HepG2 (cell line): ENCODE data around the gene PPP1R13B. TPM values are rescaled to one million over a fixed set of nuclear protein-coding genes. Genes with fewer than 3 reads are reported as not detected.

Source experiments
- ATAC-seq: fragments of 200-7000 bp; cut with Tn5 transposase; 3 replicates; pipeline ENCODE4 v1.9.1; 2020; ENCODE audit warnings: mild to moderate bottlenecking, moderate library complexity
- BruUV-seq: library from RNA; stranded (reverse); fragments of 400-500 nt; replicated peaks from 2 replicates; lab custom pipeline; 2021; lab: Mats Ljungman, UMichigan
- CTCF ChIA-PET: fragments of 300-600 bp; formaldehyde crosslinking; extraction: SDS; loops from one replicate; lab custom pipeline; 2021; ENCODE audit warnings: low total read pairs, inconsistent platforms, low intra/inter-chr PET ratio; lab: Yijun Ruan, JAX
- POLR2A ChIA-PET: fragments of 350-600 bp; sonication (Branson Sonifier 250); formaldehyde crosslinking; loops from one replicate; lab custom pipeline; 2020; ENCODE audit warnings: antibody characterized with exemption, inconsistent platforms; lab: Yijun Ruan, JAX
- DNase-seq: peaks from one replicate; pipeline ENCODE4 v3.0.0-alpha.2; 2015; ENCODE audit warnings: low spot score
- FAIRE-seq: peaks from 3 replicates; lab custom pipeline; 2011; peaks lifted over from hg19 to GRCh38; lab: Jason Lieb, UNC
- H2AFZ ChIP-seq: one replicate; pipeline ENCODE4 v1.6.1; 2011; ENCODE audit warnings: low read length, inconsistent platforms
- H3K27ac ChIP-seq: fragments of 300-600 bp; 3 replicates; pipeline ENCODE4 v1.8.0; 2011; ENCODE audit warnings: mixed run types, mild to moderate bottlenecking, mixed read lengths, low read length, inconsistent platforms; ENCODE audit not compliant: insufficient read depth; ENCODE audit errors: extremely low read length
- H3K27me3 ChIP-seq, 2 experiments: fragments of 200-600 bp in 1 of 2; 2 replicates in 1 of 2; 3 replicates in 1 of 2; pipeline versions ENCODE4 v1.6.0 to v1.8.0; 2011; ENCODE audit warnings: low read length in 2 of 2, mild to moderate bottlenecking in 2 of 2, moderate library complexity in 2 of 2, inconsistent platforms in 1 of 2; ENCODE audit not compliant: insufficient read depth in 2 of 2, control insufficient read depth in 1 of 2
- H3K36me3 ChIP-seq, 2 experiments: fragments of 200-600 bp in 1 of 2; replicated peaks in 1 of 2; 2 replicates in 1 of 2; 3 replicates in 1 of 2; pipeline versions ENCODE4 v1.5.1 to v1.8.0; 2011; ENCODE audit warnings: low read length in 2 of 2, inconsistent platforms in 1 of 2; ENCODE audit not compliant: insufficient read depth in 2 of 2, control insufficient read depth in 1 of 2
- H3K4me1 ChIP-seq: 2 replicates; pipeline ENCODE4 v1.5.1; 2012; ENCODE audit warnings: low read length, inconsistent platforms; ENCODE audit not compliant: insufficient read depth
- H3K4me2 ChIP-seq: 2 replicates; pipeline ENCODE4 v1.6.0; 2011; ENCODE audit warnings: low read depth, low read length, inconsistent platforms
- H3K4me3 ChIP-seq, 3 experiments: fragments of 200-600 bp in 1 of 3; sonication (generic), shearing (Covaris generic) in 1 of 3; replicated peaks in 1 of 3; 2 replicates each; pipeline ENCODE4 v1.5.1; 2011 to 2016; ENCODE audit warnings: low read length in 3 of 3, inconsistent platforms in 2 of 3, low read depth in 2 of 3, mild to moderate bottlenecking in 2 of 3, control low read depth in 1 of 3, mixed read lengths in 1 of 3; ENCODE audit not compliant: insufficient read depth in 1 of 3
- H3K79me2 ChIP-seq: one replicate; pipeline ENCODE4 v1.6.1; 2011; ENCODE audit warnings: low read length, inconsistent platforms; ENCODE audit not compliant: insufficient read depth
- H3K9ac ChIP-seq: 2 replicates; pipeline ENCODE4 v1.6.0; 2011; ENCODE audit warnings: mild to moderate bottlenecking, low read depth, low read length, inconsistent platforms; ENCODE audit not compliant: insufficient read depth
- H3K9me3 ChIP-seq: 2 replicates; pipeline ENCODE4 v1.5.1; 2012; ENCODE audit warnings: mild to moderate bottlenecking, low read length
- H4K20me1 ChIP-seq: 2 replicates; pipeline ENCODE4 v1.6.0; 2011; ENCODE audit warnings: inconsistent platforms, mild to moderate bottlenecking, low read length, moderate library complexity; ENCODE audit not compliant: insufficient read depth
- HNRNPL ChIP-seq: fragments of 200-400 bp; formaldehyde crosslinking; IDR thresholded peaks from 2 replicates; pipeline ENCODE4 v1.6.1; 2017; ENCODE audit warnings: mild to moderate bottlenecking, low read depth, low read length
- KDM5B ChIP-seq: sonication (generic); formaldehyde crosslinking; IDR thresholded peaks from 2 replicates; pipeline ENCODE4 v1.4.0; 2020; ENCODE audit warnings: missing genetic modification reagents, mild to moderate bottlenecking, borderline replicate concordance
- KLF9 ChIP-seq: IDR thresholded peaks from 2 replicates; pipeline ENCODE4 v1.6.1; 2016; ENCODE audit warnings: low read depth
- MAFG ChIP-seq: sonication (generic); formaldehyde crosslinking; IDR thresholded peaks from 2 replicates; pipeline ENCODE4 v1.5.1; 2020; ENCODE audit warnings: mild to moderate bottlenecking, missing genetic modification reagents
- SMARCE1 ChIP-seq: fragments of 450-650 bp; IDR thresholded peaks from 2 replicates; pipeline ENCODE4 v1.6.1; 2017; ENCODE audit warnings: borderline replicate concordance
- SRSF4 ChIP-seq: fragments of 200-400 bp; formaldehyde crosslinking; IDR thresholded peaks from one replicate; pipeline ENCODE4 v1.6.1; 2018; ENCODE audit warnings: mild to moderate bottlenecking, low read depth, low read length, moderate library complexity; ENCODE audit not compliant: poor library complexity, severe bottlenecking
- TCF7 ChIP-seq: sonication (generic); IDR thresholded peaks from 2 replicates; pipeline ENCODE4 v1.6.1; 2016; ENCODE audit warnings: antibody characterized with exemption, low read depth
- ZNF670 ChIP-seq: sonication (generic); formaldehyde crosslinking; IDR thresholded peaks from 2 replicates; pipeline ENCODE4 v1.8.0; 2022; ENCODE audit warnings: mild to moderate bottlenecking, missing genetic modification reagents, borderline replicate concordance
- ZNF709 ChIP-seq: sonication (generic); formaldehyde crosslinking; IDR thresholded peaks from 2 replicates; pipeline ENCODE4 v1.5.0; 2020; ENCODE audit warnings: mild to moderate bottlenecking, missing genetic modification reagents
- WGBS: methylation state at CpG from one replicate; pipeline ENCODE4 v1.1.6; 2017; ENCODE audit warnings: low lambda C conversion rate; 5-methylcytosine and 5-hydroxymethylcytosine counted together
- in situ Hi-C: cut with HindIII; loops from 2 replicates; pipeline ENCODE4 v1.10.0; 2017; ENCODE audit warnings: low pct_unique_long_range_greater_than_20kb; ENCODE audit not compliant: extremely low pct_ligation_motif_present
- intact Hi-C: fragments of 100-400 bp; cut with micrococcal nuclease; formaldehyde crosslinking; loops from one replicate; pipeline ENCODE4 v1.10.0; 2022; ENCODE audit not compliant: unreplicated experiment
- polyA plus RNA-seq, 8 experiments: library from polyadenylated mRNA; depleted of rRNA in 3 of 8; stranded (reverse) in 7 of 8; unstranded in 1 of 8; fragments of >200 nt; fragmentation: Illumina TruSeq in 4 of 8; extraction: Trizol in 4 of 8; gene quantifications; 2 replicates each; pipeline versions ENCODE4 v1.2.1 to v1.2.3, GENCODE V29; 2011 to 2016; ENCODE audit warnings: low read depth in 4 of 8, missing spikeins in 1 of 8, mixed read lengths in 1 of 8; ENCODE audit not compliant: insufficient read depth in 1 of 8
- total RNA-seq, 5 experiments: library from RNA; depleted of rRNA; stranded (reverse); fragments of >200 nt; fragmentation: Illumina TruSeq; extraction: Trizol; gene quantifications; 2 replicates each; pipeline ENCODE4 v1.2.3, GENCODE V29; 2016; ENCODE audit warnings: low read depth in 1 of 5
- TF ChIP-seq, protein P1 (sequence below): sonication (generic); formaldehyde crosslinking; IDR thresholded peaks from 2 replicates; pipeline ENCODE4 v1.4.0; 2020; ENCODE audit warnings: mild to moderate bottlenecking, missing genetic modification reagents
- TF ChIP-seq, protein P2 (sequence below): sonication (generic); formaldehyde crosslinking; IDR thresholded peaks from 2 replicates; pipeline ENCODE4 v1.4.0; 2020; ENCODE audit warnings: mild to moderate bottlenecking, missing genetic modification reagents, borderline replicate concordance

Gene PPP1R13B
- total and polyA plus RNA-seq, 2 of the 13 experiments (the other 11 are each of a cell fraction or from before 2014, with no cell fraction given): 4.6 to 9.4 TPM

DNA sequence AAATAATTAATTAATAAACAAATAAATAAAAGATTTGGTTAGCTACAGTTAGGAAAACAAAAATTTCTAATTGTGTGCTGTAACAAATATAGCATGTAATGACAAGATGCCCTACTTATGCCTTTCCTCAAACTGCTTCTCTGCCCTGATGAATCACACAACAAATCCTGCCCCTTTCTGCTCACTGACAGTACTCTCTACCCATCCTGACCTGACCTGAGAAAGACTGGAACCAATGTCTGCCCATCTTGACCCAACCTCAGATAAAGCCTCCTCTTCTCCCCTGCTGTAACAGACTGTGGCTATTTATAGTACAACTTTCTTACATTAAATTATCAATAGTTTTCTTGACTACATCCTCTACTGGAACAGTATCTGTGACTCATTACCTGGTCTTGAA is 43.7 kb downstream of the PPP1R13B start (continued):
- TF ChIP-seq MAFG (CRISPR knock-in tag): no peak

DNA sequence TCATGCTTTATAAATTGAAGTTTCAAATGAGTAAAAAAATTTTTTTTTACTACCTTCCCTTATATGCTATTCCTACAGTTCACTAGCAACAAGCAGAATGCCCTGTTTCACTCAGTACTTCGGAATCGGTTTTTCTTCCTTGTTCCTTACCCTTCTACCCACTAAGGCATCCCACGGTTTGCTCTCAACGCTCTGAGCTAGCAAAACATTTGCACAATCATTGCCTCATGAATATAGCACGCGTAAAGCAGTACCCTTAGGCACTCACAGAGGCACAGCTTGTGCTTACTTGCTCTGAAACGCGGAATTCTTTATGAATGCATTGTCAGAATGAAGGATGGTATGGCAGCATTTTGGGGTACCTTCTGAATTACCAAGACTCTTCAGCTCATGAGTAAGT is 45.0 kb downstream of the PPP1R13B start:
- WGBS: 87% methylated on average over 8 of the region's 8 CpGs
- Histone ChIP-seq H3K27me3 (no peaks in the 10 kb centered on the region), H3K9me3 (no peaks in the 10 kb centered on the region), H3K4me3 (no peak overlapping the region), H2AFZ (no peak overlapping the region), H3K27ac (no peak overlapping the region), H3K4me2 (no peak overlapping the region), H3K4me1 (peaks cover 15% of the 10 kb centered on the region), H4K20me1 (no peaks in the 10 kb centered on the region), H3K79me2 (peaks cover 10% of the 10 kb centered on the region), H3K9ac (no peak overlapping the region), H3K36me3 (no peaks in the 10 kb centered on the region; a peak in 1 of 5 replicates)
- in situ Hi-C loops: no loop called here
- ChIA-PET POLR2A (no interaction called here), CTCF (no interaction called here)
- BruUV-seq: no TSS peak
- TF ChIP-seq, protein P1, sequence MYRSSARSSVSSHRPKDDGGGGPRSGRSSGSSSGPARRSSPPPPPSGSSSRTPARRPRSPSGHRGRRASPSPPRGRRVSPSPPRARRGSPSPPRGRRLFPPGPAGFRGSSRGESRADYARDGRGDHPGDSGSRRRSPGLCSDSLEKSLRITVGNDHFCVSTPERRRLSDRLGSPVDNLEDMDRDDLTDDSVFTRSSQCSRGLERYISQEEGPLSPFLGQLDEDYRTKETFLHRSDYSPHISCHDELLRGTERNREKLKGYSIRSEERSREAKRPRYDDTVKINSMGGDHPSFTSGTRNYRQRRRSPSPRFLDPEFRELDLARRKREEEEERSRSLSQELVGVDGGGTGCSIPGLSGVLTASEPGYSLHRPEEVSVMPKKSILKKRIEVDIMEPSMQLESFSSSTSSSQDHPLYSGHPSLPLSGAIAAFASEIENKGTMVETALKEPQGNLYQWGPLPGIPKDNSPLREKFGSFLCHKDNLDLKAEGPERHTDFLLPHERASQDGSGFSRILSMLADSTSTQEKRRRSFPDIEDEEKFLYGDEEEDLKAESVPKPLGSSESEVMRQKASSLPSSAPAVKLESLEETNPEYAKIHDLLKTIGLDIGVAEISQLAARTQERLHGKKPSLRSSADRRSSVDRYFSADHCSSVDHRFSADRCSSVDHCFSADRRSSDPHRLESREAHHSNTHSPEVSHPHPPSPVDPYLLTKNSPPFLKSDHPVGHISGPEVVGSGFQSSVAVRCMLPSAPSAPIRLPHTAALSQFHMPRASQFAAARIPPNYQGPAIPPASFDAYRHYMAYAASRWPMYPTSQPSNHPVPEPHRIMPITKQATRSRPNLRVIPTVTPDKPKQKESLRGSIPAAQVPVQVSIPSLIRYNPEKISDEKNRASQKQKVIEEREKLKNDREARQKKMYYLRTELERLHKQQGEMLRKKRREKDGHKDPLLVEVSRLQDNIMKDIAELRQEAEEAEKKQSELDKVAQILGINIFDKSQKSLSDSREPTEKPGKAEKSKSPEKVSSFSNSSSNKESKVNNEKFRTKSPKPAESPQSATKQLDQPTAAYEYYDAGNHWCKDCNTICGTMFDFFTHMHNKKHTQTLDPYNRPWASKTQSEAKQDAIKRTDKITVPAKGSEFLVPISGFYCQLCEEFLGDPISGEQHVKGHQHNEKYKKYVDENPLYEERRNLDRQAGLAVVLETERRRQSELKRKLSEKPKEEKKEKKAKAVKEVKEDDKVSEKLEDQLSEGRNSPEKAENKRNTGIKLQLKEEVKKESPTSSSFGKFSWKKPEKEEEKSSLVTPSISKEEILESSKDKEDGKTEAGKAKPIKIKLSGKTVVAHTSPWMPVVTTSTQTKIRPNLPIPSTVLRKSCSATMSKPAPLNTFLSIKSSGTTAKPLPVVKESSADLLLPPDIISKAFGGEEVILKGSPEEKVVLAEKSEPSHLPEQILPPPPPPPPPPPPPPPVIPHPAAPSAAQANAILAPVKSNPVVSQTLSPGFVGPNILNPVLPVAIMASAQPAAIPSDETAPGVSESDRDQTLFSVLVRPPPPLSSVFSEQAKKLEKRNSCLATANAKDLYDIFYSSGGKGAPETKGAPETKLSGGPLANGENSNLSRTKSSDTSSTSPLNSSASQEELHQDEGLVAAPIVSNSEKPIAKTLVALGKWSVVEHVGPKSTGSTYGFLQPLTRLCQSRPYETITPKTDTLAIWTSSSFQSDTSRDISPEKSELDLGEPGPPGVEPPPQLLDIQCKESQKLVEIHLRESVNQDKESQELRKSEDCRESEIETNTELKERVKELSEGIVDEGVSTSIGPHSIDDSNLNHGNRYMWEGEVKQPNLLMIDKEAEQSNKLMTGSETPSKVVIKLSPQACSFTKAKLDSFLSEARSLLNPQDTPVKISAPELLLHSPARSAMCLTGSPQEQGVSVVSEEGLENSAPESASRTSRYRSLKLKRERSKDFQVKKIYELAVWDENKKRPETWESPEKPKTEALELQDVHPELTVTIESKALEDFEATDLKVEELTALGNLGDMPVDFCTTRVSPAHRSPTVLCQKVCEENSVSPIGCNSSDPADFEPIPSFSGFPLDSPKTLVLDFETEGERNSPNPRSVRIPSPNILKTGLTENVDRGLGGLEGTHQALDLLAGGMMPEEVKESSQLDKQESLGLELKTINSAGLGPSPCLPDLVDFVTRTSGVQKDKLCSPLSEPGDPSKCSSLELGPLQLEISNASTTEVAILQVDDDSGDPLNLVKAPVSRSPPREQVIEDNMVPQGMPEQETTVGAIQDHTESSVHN (CRISPR knock-in tag): no peak
- no peak for TF ChIP-seq ZNF709 (CRISPR knock-in tag)
- TF ChIP-seq HNRNPL: no peak
- TF ChIP-seq KDM5B (CRISPR knock-in tag): no peak
- TF ChIP-seq TCF7: no peak
- TF ChIP-seq SRSF4: no peak
- TF ChIP-seq ZNF670 (CRISPR knock-in tag): no peak
- TF ChIP-seq, protein P2, sequence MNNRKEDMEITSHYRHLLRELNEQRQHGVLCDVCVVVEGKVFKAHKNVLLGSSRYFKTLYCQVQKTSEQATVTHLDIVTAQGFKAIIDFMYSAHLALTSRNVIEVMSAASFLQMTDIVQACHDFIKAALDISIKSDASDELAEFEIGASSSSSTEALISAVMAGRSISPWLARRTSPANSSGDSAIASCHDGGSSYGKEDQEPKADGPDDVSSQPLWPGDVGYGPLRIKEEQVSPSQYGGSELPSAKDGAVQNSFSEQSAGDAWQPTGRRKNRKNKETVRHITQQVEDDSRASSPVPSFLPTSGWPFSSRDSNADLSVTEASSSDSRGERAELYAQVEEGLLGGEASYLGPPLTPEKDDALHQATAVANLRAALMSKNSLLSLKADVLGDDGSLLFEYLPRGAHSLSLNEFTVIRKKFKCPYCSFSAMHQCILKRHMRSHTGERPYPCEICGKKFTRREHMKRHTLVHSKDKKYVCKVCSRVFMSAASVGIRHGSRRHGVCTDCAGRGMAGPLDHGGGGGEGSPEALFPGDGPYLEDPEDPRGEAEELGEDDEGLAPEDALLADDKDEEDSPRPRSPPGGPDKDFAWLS (CRISPR knock-in tag): no peak
- no peak for TF ChIP-seq KLF9 (CRISPR knock-in tag)
- no peak for TF ChIP-seq SMARCE1
- FAIRE-seq (no peak), ATAC-seq (no peak), DNase-seq (no peak)
- intact Hi-C loops: no loop called here
